Activated gamma-delta T cell treated with Interleukin-2 at 50 U/mL for 16 hours (primary cell): ENCODE data around the gene NPHP4.

ENCODE experiments used
- DNase-seq: peaks from one replicate; pipeline ENCODE4 v3.0.0-alpha.2; 2020

NPHP4 gene

GRCh38 chr1:5967351-5968160 is 24.7 kb downstream of the NPHP4 start:
- no peak for DNase-seq

DNA sequence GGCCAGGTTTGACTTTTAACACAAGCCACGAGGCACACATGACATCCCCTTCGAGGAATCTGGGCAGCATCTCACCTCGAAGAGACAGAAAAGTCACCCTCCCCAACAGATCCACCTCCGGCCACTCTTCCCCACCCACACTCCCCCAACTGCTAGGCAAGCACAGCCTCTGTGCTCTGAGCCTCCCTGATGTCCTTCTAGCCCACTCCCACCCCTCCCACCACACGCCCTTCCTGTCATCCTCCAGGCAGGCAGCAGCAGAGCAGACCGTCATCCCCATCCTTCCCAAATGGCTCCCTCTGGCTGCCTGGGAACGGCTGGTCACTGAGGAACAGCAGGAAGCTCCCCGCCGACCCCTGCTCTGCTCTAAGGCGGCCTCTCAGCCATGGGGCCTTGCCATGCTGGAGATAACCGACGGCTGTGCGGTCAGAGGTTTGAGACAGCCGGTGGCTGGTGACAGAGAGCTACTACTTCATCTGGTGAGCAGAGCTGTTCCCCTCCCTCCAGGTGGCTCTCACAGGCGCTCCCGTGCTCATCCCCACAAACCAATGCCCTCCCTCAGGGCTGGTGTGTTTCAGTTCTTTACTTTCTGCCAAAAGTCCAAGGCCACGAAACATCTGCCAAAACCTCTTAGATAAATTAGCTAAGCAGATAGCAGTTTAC is 25.6 kb downstream of the NPHP4 start:
- DNase-seq, result no peak

- no peak for DNase-seq
Observed at GRCh38 chr1:5965586-5966131, 26.6 kb downstream of the NPHP4 start.

- DNase-seq, result no peak
Observed at GRCh38 chr1:5962265-5963105, 29.7 kb downstream of the NPHP4 start.

DNA sequence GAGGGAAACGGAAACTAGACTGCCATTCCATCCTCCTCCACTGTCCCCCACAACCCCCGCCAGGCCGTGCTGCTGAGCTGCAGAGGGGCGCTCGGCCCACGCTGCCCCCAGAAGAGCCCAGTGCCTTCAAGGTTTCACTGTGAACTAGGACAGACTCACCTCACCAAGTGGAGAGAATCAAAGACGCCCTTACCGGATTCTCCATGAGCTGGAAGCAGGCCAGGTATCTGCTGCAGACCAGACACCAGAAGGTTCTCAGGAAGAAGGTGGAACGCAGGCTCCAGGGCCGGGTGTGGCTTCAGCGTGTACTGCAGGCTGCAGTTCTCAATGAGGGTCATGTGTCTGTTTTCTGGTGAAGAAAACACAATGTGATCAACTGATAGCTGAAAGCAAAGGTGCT is 30.6 kb downstream of the NPHP4 start:
- no peak for DNase-seq

DNA sequence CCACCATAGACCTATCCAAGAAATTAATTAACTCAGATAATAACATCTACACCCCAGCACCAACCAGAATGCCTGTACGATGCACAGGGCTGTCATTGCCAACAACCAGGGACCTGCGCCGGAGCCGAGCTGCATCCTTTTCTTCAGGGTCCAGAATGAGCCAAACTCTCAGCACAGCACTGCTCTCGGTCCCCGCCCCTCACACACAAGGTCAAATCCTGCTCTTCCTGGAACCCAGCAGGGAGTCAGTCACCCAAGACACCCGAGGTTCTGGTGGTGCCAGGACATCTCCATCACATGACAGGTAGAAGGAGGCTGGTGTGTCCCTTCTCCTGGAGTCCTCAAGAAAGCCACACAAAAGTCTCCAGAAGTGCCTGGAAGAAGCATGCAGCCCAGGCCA is 31.9 kb downstream of the NPHP4 start:
- no peak for DNase-seq

DNA sequence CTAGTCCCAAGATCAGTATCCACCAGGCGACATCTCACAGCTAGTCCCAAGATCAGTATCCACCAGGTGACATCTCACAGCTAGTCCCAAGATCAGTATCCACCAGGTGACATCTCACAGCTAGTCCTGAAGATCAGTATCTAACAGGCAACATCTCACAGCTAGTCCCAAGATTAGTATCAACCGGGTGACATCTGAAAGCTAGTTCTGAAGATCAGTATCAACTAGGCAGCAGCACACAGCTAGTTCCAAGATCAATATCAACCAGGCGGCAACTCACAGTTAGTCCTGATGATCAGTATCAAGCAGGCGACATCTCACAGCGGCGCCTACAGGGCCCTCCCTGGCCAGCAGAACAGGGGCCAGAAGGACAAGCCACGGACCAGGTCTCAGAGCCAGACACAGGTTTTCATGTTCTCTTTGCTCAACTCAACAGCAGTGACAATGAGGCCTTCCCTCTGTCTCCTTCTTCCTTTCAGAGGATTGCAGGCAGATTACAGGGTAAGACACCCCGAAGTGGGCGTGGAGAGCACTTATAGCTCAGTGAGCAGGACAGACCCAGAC is 32.5 kb downstream of the NPHP4 start:
- DNase-seq, result no peak

DNA sequence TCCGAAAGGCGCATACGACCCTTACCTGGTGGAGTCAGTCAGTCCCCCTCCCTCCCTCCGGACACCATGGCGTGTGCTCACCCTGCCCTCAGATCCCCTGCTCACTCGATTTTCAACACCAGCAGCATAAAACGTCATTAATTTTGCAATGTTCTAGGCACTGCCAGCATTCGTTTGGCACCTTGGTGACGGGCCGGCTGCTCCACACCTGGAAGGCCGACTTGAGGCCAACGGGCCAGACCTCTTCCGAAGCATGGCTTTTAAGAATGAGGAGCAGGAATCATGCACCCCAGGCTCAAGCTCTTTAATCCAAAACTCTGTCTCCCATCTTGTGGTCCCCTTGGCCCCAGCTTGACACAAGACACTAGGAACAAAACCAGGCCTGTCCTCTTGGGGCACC is 33.1 kb downstream of the NPHP4 start:
- no peak for DNase-seq

- DNase-seq, result no peak
Observed at GRCh38 chr1:5956022-5956830, 36.0 kb downstream of the NPHP4 start.

DNA sequence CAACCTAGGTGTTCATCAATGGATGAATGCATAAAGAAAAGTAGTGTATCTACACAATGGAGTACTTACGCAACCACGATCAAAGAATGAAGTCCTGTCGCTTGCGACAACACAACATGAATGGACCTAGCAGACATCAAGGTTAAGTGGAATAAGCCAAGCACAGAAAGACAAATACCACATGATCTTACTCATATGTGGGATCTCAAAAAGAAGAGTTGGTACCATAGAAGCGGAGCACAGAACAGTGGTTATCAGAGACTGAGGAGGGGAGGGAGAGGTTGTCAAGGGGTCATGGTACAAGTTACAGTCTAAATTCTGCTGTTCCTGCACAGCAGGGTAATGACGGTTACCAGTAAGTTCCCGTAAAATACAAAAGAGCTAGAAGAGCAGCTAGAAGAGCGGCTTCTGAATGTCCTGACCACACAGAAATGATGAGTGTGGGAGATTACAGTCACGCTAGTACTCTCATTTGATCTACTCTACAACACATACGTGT is 36.7 kb downstream of the NPHP4 start:
- DNase-seq, result no peak

GRCh38 chr1:5954964-5955363 is 37.3 kb downstream of the NPHP4 start:
- no peak for DNase-seq

DNA sequence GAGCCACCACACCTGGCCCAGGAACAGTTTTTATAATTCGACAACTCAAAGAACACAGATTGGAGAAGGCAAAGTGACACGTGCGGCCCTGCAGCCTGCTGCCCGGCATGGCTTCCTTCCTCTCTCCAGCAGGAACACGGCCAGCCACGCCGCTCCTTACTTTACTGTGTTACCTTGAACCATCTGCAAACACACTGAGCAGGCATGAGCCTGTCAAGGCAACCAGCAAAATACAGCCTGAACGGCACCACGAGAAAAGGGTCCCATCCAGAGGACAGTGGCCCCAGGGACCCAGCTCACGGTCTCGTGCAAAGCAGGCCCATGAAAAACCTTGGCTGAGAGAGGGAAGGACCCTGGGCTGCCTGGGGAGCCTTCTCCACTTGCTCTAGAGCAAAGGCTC is 38.8 kb downstream of the NPHP4 start:
- no peak for DNase-seq

- DNase-seq, result no peak
Observed at GRCh38 chr1:5951846-5952410, 40.3 kb downstream of the NPHP4 start.

- no peak for DNase-seq
Observed at GRCh38 chr1:5950994-5951785, 41.0 kb downstream of the NPHP4 start.

DNA sequence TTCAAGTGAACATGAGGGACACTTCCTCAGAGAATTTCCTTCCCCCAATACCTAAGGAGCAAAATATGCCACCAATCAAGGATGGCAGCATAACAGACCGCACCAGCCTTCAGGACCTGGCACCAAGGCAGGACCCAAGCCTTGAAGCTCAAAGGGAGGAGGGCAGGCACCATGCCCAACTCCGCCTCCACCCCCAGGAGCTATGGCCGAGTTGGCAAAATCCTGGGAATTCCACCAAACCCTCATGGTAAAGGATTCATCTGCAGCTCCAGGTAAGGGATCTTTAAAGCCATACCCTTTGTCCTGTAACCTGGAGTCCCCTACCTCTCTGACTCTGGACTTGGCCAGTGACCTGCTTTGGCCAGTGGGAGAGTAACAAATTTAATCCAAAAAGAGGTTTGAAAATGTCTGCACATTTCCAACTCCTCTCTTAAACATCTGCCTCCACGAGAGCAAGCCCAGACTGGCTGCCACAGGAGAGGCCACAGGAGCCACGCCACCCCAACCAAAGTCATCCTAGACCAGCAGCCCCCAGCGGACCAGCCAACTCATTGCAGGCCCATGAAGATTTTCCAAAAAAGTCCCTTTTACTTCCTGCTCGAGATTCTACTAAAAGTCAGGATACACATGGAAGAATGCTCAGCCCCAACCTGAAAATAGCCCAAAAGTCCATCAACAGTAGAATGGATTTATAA is 41.9 kb downstream of the NPHP4 start:
- no peak for DNase-seq

DNA sequence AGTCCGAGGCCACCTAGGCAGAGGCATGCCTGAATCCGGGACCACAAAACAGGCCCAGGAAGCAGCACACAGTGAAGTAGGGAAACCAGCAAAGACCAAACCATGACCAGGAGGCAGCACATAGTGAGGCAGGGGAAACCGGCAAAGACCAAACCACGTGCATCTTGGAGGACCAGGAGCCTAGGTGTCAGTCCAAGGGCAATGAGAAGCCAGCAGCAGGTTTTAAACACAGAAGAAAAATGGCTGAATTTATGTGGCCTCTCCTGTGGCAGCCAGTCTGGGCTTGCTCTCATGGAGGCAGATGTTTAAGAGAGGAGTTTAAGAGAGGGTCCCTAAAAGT is 42.5 kb downstream of the NPHP4 start:
- no peak for DNase-seq

- no peak for DNase-seq
Observed at GRCh38 chr1:5949085-5949760, 43.0 kb downstream of the NPHP4 start.

- no peak for DNase-seq
Observed at GRCh38 chr1:5948681-5949005, 43.6 kb downstream of the NPHP4 start.

- no peak for DNase-seq
Observed at GRCh38 chr1:5947978-5948680, 44.1 kb downstream of the NPHP4 start.
